ENCODE data around the gene GCNT2. TPM values are rescaled to one million over a fixed set of nuclear protein-coding genes. Genes with fewer than 3 reads are reported as not detected.
"Not testable (repeated sequence)": the region's sequence is repeated elsewhere in the genome, so short reads cannot be mapped to it uniquely, and the experiment has no call there.

The GCNT2 gene
- total RNA-seq, 1 donor = under 0.01 TPM

DNA sequence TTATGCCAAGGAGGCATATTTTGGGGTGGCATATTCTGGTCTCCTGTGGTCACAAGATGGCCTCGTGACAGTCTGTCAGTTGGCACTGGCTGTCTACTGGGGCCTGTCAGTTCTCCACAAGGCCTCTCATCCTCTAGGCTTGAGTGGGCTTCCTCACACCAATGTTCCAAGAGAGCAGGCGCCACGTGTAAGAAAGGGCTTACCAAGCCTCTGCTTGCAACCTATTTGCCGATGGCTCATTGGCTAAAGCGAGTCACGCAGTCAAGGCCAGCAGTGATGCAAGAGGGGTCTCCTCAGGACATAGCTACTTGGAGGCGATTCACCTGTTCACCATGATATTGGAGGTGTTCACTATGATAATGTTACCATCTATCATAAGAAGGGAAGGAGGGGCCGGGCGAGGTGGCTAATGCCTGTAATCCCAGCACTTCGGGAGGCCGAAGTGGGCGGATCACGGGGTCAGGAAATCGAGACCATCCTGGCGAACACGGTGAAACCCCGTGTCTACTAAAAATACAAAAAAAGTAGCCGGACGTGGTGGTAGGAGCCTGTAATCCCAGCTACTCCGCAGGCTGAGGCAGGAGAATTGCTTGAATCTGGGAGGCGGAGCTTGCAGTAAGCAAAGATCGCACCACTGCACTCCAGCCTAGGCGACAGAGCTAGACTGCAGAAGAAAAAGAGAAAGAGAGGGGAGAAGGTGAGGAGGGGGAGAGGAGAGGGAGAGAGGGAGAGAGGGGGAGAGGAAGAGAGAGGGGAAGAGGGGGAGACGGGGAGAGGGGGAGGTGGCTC is 138.0 kb downstream of the GCNT2 start:
- H3K4me3 ChIP-seq (ENCODE audit: low read depth, low read length) = peak overlapping the region; percentile 60
- TF ChIP-seq, protein P1, sequence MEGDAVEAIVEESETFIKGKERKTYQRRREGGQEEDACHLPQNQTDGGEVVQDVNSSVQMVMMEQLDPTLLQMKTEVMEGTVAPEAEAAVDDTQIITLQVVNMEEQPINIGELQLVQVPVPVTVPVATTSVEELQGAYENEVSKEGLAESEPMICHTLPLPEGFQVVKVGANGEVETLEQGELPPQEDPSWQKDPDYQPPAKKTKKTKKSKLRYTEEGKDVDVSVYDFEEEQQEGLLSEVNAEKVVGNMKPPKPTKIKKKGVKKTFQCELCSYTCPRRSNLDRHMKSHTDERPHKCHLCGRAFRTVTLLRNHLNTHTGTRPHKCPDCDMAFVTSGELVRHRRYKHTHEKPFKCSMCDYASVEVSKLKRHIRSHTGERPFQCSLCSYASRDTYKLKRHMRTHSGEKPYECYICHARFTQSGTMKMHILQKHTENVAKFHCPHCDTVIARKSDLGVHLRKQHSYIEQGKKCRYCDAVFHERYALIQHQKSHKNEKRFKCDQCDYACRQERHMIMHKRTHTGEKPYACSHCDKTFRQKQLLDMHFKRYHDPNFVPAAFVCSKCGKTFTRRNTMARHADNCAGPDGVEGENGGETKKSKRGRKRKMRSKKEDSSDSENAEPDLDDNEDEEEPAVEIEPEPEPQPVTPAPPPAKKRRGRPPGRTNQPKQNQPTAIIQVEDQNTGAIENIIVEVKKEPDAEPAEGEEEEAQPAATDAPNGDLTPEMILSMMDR (IDR thresholded peaks at IDR 0.05; ENCODE audit: insufficient read depth, low read depth, low read length) = no peak
- no peak for DNase-seq (ENCODE audit: low read depth)

DNA sequence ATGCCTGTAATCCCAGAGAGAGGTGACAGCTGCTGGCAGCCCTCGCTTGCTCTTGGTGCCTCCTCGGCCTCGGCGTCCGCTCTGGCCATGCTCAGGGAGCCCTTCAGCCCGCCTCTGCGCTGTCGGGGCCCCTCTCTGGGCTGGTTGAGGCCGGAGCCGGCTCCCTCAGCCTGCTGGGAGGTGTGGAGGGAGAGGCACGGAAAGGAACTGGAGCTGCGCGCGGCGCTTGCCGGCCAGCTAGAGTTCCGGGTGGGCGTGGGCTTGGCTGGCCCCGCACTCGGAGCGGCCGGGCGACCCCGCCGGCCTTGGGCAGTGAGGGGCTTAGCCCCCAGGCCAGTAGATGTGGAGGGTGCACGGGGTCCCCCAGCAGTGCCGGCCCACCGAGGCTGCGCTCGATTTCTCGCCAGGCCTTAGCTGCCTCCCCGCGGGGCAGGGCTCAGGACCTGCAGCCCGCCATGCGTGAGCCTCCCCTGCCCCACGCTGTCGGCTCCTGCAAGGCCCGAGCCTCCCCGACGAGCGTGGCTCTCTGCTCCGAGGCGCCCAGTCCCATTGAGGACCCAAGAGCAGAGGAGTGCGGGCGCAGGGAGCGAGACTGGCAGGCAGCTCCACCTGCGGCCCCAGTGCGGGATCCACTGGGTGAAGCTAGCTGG is 138.7 kb downstream of the GCNT2 start:
- DNase-seq (ENCODE audit: low read depth) = peak; percentile 2
- peak overlapping the region; percentile 60 for H3K4me3 ChIP-seq (ENCODE audit: low read depth, low read length)
- TF ChIP-seq, protein P1 (IDR thresholded peaks at IDR 0.05; ENCODE audit: insufficient read depth, low read depth, low read length) = no peak

DNA sequence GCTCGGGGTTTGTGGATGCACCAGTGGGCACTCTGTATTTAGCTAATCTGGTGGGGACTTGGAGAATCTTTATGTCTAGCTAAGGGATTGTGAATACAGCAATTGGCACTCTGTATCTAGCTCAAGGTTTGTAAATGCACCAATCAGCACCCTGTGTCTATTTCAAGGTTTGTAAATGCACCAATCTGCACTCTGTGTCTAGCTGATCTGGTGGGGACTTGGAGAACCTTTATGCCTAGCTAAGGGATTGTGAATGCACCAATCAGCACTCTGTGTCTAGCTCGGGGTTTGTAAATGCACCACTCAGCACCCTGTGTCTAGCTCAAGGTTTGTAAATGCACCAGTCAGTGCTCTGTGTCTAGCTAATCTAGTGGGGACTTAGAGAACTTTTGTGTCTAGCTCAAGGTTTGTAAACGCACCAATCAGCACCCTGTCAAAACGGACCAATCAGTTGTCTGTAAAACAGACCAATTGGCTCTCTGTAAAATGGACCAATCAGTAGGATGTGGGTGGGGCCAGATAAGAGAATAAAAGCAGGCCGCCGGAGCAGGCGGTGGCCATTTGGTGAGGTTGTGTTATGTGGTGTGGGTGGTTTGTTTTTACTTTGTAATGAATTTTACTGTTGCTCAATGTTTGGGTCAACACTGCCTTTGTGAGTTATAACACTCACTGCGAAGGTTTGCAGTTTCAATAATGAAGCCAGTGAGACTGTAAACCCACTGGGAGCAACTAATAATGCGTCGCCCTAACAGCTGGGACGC is 139.5 kb downstream of the GCNT2 start:
- not testable (repeated sequence) for H3K4me3 ChIP-seq (ENCODE audit: low read depth, low read length)

DNA sequence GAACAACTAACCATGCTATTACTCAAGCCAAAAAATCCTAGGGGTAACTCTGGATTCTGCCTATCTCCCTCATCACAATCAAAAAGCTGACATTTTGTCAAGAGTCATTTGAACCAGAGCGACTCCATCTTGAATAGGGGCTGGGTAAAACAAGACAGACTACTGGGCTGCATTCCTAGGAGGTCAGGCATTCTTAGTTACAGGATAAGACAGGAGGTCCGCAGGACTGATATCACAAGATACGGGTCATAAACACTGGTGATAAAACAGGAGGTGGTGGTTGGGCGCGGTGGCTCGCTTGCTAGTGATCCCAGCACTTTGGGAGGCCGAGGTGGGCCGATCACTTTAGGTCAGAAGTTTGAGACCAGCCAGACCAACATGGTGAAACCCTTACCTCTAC is 141.1 kb downstream of the GCNT2 start:
- TF ChIP-seq, protein P1 (IDR thresholded peaks at IDR 0.05; ENCODE audit: insufficient read depth, low read depth, low read length) = no peak

More for the DNA sequence above, 139.5 kb downstream of the GCNT2 start:
- DNase-seq (ENCODE audit: low read depth) = not testable (repeated sequence)

DNA sequence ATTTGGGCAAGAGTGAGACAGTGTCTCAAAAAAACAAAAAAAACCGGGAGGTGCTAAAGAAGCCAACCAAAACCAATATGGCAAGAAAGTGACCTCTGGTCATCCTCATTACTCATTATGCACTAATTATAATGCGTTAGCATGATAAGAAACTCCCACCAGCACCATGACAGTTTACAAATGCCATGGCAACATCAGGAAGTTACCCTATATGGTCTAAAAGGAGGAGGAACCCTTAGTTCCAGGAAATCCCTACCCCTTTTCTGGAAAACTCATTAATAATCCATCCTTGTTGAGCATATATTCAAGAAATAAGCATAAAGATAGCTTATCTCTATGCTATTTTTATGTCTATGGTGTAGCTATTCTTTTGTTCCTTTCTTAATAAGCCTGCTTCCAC is 141.6 kb downstream of the GCNT2 start:
- no peak for DNase-seq (ENCODE audit: low read depth)
- TF ChIP-seq, protein P1 (IDR thresholded peaks at IDR 0.05; ENCODE audit: insufficient read depth, low read depth, low read length) = no peak
- H3K4me3 ChIP-seq (ENCODE audit: low read depth, low read length) = no peak overlapping the region

More for the DNA sequence above, 141.1 kb downstream of the GCNT2 start:
- H3K4me3 ChIP-seq (ENCODE audit: low read depth, low read length) = no peak overlapping the region
- DNase-seq (ENCODE audit: low read depth) = no peak

DNA sequence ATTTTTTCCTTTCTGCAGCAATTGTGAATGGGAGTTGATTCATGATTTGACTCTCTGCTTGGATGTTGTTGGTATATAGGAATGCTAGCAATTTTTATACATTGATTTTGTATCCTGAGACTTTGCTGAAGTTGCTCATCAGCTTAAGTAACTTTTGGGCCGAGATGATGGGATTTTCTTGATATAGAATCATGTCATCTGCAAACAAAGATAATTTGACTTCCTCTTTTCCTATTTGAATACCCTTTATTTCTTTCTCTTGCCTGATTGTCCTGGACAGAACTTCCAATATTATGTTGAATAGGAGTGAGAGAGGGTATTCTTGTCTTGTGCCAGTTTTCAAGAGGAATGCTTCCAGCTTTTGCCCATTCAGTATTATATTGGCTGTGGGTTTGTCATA is 144.4 kb downstream of the GCNT2 start:
- not testable (repeated sequence) for H3K4me3 ChIP-seq (ENCODE audit: low read depth, low read length); DNase-seq (ENCODE audit: low read depth)

DNA sequence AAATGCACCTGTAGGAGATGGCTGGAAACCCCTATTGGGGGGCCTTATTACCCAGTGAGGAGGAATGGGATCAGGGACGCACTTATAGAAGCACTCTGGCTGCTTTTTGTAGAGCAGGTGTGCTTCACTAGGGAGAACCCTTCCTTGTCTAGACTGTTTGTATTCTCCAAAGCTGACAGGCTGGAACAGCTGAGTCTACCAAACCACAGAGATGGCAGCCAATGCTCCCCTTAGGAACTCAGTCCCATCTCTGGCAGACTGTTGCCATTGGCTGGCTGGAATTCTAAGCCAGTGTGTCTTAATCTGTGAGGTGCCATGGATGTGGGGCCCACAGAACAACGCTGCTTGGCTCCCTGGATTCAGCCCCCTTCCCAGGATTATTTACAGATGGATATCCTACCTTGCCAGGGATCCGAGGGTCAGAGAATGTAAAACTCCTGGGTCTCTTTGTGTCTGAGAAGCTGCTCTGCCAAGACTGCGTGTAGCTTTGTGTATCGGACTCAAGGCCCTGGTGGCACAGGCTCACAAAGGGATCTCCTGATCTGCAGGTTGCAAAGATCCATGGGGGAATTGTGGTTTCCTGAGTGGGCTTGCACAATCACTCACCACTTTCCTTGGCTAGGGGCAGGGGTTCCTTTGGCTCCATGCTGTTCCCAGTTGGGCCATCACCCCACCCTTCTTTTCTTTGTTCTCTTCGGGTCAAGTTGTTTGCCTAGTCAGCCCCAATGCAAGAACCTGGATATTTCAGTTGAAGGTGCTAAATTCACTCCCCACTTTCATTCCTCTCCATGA is 147.2 kb downstream of the GCNT2 start:
- H3K4me3 ChIP-seq (ENCODE audit: low read depth, low read length) = no peak overlapping the region
- TF ChIP-seq, protein P1 (IDR thresholded peaks at IDR 0.05; ENCODE audit: insufficient read depth, low read depth, low read length) = no peak
- no peak for DNase-seq (ENCODE audit: low read depth)
